Fibroblast of villous mesenchyme (primary cell): Measurements from ENCODE around the gene CDH23. TPM values are rescaled to one million over a fixed set of nuclear protein-coding genes. Genes with fewer than 3 reads are reported as not detected.

ENCODE experiments used
- DNase-seq: peaks from one replicate; pipeline ENCODE4 v3.0.0-alpha.2; 2010; ENCODE audit warnings: low read depth
- H3K4me3 ChIP-seq: 2 replicates; pipeline ENCODE4 v1.5.1; 2011; ENCODE audit warnings: low read depth, mild to moderate bottlenecking, low read length
- total RNA-seq: library from RNA; depleted of rRNA; stranded (reverse); fragments of >200 nt; gene quantifications from 2 replicates; pipeline ENCODE4 v1.2.3, GENCODE V29; 2012
- TF ChIP-seq, protein P1 (sequence below): IDR thresholded peaks from 2 replicates; pipeline ENCODE4 v1.5.1; 2012; ENCODE audit warnings: low read depth, mild to moderate bottlenecking, low read length; ENCODE audit not compliant: insufficient read depth

CDH23 gene
- total RNA-seq, 1 donor = under 0.01 TPM

DNA sequence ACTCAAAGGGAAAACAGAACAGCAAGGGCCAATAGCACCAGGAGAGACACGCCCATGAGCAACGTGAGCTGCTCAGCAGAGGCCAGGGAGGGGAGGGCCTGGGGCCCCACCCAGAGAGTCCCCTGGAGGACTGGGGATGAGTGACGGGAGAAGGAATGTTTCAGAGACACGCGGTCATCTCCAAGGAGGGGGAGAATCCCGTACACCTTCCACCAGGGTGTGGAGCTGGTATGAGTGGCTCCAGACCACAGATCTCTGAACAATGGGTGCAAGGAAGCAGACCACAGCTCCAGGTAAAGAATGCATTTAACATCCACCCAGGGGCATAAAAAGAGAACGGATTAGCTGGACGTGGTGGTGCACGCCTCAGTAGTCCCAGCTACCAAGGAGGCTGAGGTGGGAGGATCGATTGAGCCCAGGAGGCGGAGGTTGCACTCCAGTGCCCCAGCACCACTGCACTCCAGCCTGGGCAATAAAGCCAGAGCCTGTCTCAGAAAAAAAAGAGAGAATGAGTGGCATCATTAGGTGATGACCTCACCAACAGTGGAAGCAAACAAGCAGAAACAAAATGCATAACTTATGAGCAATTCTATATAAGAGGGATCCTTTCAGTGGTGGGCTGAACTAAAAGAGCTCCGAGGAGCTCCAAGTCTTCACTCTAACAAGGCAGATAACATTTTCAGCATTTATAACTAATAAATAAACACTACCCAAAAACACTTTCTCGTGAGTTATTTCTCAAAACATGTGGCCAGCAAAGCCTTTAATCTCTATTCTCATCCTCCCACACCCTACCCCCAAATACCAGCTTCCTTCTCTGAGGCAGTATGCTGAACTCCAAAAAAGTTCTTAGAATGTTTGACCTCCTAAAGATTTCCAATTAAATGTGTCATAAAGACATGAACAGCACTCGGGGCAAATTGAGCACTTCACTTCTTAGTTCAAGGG, 441.8 kb downstream of the CDH23 start:
- TF ChIP-seq, protein P1, sequence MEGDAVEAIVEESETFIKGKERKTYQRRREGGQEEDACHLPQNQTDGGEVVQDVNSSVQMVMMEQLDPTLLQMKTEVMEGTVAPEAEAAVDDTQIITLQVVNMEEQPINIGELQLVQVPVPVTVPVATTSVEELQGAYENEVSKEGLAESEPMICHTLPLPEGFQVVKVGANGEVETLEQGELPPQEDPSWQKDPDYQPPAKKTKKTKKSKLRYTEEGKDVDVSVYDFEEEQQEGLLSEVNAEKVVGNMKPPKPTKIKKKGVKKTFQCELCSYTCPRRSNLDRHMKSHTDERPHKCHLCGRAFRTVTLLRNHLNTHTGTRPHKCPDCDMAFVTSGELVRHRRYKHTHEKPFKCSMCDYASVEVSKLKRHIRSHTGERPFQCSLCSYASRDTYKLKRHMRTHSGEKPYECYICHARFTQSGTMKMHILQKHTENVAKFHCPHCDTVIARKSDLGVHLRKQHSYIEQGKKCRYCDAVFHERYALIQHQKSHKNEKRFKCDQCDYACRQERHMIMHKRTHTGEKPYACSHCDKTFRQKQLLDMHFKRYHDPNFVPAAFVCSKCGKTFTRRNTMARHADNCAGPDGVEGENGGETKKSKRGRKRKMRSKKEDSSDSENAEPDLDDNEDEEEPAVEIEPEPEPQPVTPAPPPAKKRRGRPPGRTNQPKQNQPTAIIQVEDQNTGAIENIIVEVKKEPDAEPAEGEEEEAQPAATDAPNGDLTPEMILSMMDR = no peak
- DNase-seq = peak; percentile 82
- H3K4me3 ChIP-seq = no peak overlapping the region

DNA sequence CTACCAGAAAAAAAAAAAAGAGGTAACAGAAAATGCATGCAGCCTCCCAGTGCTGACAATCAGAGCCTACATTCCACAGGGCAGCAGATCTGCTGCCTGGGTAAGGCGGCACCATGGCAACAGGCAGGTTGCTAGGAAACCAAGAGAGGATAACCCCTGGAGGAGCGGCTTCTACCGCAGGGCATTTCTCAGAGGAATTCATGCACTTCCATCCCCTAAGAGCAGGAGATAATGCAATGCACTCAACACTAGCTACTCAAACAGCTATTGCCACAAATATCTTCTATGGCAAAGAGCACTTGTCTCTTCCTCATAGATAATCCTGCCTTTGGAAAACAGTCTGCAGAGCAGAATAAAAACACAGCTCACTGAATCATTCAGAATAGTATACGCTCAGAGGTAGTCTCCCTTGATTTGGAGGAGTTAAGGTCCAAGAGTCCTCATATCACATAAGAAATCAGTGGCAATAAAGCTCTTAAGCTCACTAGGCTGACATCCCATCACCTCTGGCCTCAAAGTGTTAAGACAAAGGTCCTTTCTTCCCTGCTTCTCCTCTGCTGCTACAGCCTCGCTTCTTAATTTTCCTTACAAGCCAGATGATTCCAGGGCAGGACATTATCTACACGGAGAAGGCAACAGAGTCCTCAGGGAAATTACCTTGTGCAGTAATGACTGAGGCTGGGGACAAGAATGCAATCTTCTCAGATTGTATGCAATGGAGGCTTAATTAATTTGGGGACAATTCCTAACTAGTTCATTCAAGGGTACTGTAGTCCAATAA, 443.6 kb downstream of the CDH23 start:
- TF ChIP-seq, protein P1 = no peak
- DNase-seq = peak; percentile 97
- no peak overlapping the region for H3K4me3 ChIP-seq

DNA sequence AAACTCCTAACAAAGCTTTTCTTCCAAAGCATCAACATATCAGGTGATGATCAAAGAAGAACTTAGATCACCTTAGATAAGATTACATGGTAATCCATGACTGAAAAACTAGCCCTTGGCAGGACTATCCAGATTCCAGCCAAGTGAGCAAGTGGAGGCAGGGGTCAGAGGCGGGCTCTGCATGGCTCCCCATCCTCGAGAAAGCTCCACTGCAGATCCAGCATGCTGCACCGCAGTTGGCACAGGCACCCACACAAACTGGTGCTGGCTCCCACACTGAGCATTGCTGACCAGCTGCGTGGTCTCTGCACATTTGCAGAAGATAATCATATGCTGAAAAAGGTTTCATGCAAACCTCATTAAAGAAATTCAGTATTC, 444.2 kb downstream of the CDH23 start:
- H3K4me3 ChIP-seq = no peak overlapping the region
- TF ChIP-seq, protein P1 = no peak
- no peak for DNase-seq

DNA sequence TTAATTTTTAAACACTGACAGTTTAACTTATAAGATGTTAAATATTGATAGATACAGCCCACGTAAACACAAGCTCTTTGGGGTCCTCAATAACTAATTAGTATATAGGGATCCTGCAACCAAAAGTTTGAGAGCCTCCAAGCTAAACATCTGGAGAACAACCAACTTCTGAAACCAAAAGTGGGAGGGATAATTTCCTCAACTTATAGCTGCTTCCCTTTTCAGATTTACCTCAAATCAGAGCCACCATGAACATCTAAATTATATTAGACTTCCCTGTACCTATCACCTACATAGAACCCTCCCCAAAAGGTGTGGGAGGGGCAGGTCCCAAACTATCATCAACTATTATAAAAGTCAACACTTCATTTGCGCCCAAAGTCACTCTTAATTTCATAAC, 445.7 kb downstream of the CDH23 start:
- H3K4me3 ChIP-seq = no peak overlapping the region
- DNase-seq = no peak
- TF ChIP-seq, protein P1 = no peak

DNA sequence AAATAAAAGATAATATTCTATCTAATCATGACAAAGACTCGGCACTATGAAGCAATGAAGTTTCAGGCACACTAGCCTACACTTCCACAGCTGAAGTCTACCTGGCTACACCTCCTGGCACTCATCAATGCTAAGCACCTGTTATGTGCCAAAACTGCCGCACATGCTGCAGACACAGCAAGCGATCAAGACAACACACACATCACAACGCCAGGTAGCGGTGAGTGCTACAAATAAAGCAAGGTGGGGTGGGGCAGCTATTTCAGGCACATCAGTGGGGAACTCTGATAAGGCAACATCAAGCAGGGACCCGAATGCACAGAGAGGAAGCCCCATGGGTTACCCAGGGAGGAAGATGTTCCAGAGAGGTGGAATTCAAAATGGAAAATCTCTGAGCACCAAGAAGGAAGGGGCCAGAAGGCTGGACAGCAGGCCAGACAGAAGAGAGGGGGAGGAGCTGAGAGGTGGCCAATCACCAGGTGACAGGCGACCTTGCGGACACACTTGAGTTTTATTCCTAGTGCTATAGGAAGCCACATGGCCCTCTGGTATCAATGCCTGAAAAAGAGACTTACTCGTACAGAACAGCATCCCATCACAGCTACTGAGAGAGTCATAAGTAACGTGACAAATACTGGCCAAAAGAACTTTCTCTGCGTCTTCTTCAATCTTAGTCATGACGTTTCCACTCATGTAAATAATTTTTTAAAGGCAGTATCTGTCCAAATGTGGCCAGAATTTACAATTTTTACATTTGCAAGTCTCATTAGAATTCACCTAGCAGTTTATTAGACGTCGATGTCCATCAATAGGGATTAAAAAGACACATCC, 446.4 kb downstream of the CDH23 start:
- H3K4me3 ChIP-seq = no peak overlapping the region
- TF ChIP-seq, protein P1 = no peak
- DNase-seq = no peak

DNA sequence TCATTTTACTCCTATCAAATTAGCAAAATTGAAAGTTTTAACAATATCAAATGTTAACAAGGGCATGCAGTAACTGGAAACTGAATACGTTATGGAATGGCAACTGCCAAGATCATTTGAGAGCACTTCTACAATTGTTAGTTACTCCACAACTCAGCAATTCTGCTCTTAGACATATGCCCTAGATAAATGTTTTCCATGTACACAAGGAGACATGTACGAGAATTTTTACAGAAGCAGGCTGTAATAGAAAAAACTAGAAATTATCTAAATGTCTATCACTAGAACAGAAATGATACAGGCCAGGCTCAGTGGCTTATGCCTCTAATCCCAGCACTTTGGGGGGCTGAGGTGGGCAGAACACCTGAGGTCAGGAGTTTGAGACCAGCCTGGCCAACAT, 447.4 kb downstream of the CDH23 start:
- TF ChIP-seq, protein P1 = no peak
- no peak overlapping the region for H3K4me3 ChIP-seq
- no peak for DNase-seq
